ENCODE results near the gene PITPNM3.

Gene PITPNM3

DNA sequence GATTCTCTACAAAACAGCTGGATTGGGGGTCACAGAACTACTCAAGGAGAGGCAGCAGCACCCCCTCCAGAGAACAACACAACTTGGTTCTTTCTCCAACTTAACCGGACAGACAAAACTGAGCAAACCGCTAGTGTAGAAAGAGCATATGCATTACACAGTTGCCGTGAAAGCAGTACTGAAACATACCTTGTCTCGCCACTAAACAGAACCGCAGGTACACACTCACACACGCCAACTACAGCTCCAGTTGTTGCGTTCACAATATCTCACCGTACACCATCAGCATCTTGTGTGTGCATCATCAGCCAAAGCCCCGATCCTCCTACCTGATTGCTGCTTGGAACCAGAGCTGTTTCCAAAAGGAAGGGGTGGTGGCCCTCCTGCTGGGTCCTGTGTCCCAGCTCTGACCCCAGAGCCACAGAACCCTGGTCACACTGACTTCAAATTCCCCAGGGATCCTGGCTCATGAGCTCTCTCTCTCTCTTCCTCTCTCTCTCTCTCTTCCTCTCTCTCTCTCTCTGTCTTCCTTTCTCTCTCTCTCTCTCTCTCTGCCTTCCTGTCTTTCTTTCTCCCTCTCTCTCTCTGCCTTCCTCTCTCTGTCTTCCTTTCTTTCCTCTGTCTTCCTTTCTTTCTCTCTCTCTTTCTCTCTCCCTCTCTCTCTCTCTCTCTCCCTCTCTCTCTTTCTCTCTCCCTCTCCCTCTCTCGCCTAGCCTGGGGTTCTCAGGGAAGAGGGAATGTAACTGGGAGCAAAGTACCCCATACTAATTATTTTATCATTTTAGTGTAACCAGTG lies 103.7 kb downstream of the PITPNM3 start:
- Mint-ChIP-seq H3K9me3 (no peaks in the 10 kb centered on the region), H3K27me3 (peaks cover 17% of the 10 kb centered on the region), H3K27ac (no peak overlapping the region), H3K4me1 (peaks cover 32% of the 10 kb centered on the region), H3K4me3 (no peak overlapping the region)
- DNase-seq (no peak), ATAC-seq (no peak)

GRCh38 chr17:6450926-6451832 lies 105.2 kb downstream of the PITPNM3 start:
- ATAC-seq: no peak
- Mint-ChIP-seq H3K9me3 (no peaks in the 10 kb centered on the region), H3K27me3 (peaks cover 17% of the 10 kb centered on the region), H3K27ac (peak overlapping the region in 1 of 2 donors; percentile 51), H3K4me3 (no peak overlapping the region), H3K4me1 (peaks cover 22% of the 10 kb centered on the region)
- no peak for DNase-seq

GRCh38 chr17:6449307-6449706 lies 107.0 kb downstream of the PITPNM3 start:
- DNase-seq (no peak), ATAC-seq (no peak)
- Mint-ChIP-seq H3K4me1 (peaks cover 23% of the 10 kb centered on the region), H3K4me3 (no peak overlapping the region), H3K27ac (no peak overlapping the region), H3K27me3 (peaks cover 17% of the 10 kb centered on the region), H3K9me3 (no peaks in the 10 kb centered on the region)

DNA sequence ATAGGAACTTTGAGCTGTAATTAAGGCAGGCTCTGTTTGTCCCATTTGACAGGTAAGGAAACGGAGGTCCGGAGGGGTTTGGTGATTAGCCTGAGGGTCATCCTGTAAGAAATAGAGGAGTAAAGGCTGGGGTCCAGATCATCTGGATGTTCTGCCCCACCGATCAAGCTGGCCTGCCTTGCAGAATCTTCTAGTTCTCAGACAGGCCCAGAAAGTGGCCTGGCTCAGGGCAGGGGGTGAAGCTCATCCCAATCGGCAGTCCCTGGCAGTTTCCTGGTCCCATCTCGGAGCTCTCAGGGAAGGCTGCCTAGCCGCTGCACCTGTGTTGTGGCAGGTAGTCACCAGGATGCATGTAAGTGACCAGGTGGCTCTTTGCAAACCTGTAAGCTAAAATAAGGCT lies 107.9 kb downstream of the PITPNM3 start:
- peaks cover 13% of the 10 kb centered on the region for H3K27me3 Mint-ChIP-seq
- no peak overlapping the region for H3K27ac Mint-ChIP-seq
- ATAC-seq (no peak), DNase-seq (no peak)
- H3K4me3 Mint-ChIP-seq: no peak overlapping the region
- H3K4me1 Mint-ChIP-seq: peaks cover 26% of the 10 kb centered on the region
- no peaks in the 10 kb centered on the region for H3K9me3 Mint-ChIP-seq

DNA sequence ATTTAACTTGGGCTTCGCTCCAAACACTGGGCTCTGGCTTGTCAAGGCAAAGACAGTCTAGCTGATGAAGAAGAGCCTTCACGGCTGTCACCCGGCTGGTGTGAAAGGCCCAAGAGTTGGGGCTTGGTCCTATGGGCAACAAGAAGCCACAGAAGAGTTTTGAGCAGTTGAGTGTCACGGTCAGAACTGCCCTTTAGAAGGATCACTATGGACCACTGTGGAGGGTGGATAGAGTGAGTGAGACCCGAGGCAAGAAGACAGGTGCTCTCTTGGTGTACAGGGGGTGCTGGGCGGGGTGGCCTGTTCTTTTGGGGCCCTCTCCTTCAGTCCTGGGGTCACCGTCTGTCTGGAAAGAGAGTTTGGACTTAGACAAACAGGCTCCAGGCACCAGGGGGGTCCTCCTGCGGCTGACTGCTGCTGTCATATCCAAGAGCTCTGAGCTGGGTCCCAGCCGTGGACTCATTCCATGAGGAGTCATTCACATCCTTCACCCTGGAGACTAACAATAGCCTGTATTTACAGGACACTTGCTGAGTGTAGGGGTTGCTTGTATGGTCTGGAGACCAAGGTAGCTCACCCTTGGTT lies 109.7 kb downstream of the PITPNM3 start:
- no peaks in the 10 kb centered on the region for H3K9me3 Mint-ChIP-seq
- peaks cover 26% of the 10 kb centered on the region for H3K4me1 Mint-ChIP-seq
- peaks cover 8% of the 10 kb centered on the region for H3K27me3 Mint-ChIP-seq
- DNase-seq (no peak), ATAC-seq (no peak)
- H3K4me3 Mint-ChIP-seq: no peak overlapping the region
- H3K27ac Mint-ChIP-seq: no peak overlapping the region

- no peak for DNase-seq
- no peaks in the 10 kb centered on the region for H3K9me3 Mint-ChIP-seq
- peak overlapping the region; percentile 92 to 99 for H3K4me3 Mint-ChIP-seq
- H3K27ac Mint-ChIP-seq: peak overlapping the region in 1 of 2 donors; percentile 93
- peaks cover 17% of the 10 kb centered on the region for H3K4me1 Mint-ChIP-seq
- H3K27me3 Mint-ChIP-seq: peaks cover 14% of the 10 kb centered on the region
- ATAC-seq: no peak
These were observed 111.6 kb downstream of the PITPNM3 start for GRCh38 chr17:6444571-6445335.

GRCh38 chr17:6443692-6444570 lies 112.4 kb downstream of the PITPNM3 start, which contains the start of gene PIMREG:
Gene PIMREG, plus strand, starts transcription at chr17:6444455. Its CDS starts 656 bp downstream, at chr17:6445111.
- H3K9me3 Mint-ChIP-seq: no peaks in the 10 kb centered on the region
- peaks cover 22% of the 10 kb centered on the region for H3K27me3 Mint-ChIP-seq
- ATAC-seq: peak; percentile 96
- H3K27ac Mint-ChIP-seq: peak within 1 kb of the TSS; percentile 45 to 96
- DNase-seq: peak; percentile 92 to 94
- peak within 1 kb of the TSS; percentile 92 to 99 for H3K4me3 Mint-ChIP-seq
- H3K4me1 Mint-ChIP-seq: peaks cover 17% of the 10 kb centered on the region

DNA sequence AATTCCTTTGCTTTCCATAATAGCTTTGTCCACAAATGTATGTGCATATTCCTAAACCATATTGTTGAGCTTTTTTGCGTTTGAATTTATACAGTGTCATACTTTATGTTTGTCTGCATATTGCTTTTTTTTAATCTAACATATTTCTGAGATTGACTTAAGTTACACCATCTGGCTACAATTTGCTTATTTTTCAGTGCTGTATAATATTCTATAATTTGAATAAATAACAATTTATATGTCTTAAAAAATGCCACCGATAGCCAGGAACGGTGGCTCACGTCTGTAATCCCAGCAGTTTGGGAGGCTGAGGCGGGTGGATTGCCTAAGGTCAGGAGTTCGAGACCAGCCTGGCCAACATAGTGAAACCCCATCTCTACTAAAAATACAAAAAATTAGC lies 113.6 kb downstream of the PITPNM3 start:
- no peaks in the 10 kb centered on the region for H3K9me3 Mint-ChIP-seq
- no peak overlapping the region for H3K4me3 Mint-ChIP-seq
- ATAC-seq: no peak
- H3K27ac Mint-ChIP-seq: no peak overlapping the region
- peaks cover 17% of the 10 kb centered on the region for H3K4me1 Mint-ChIP-seq
- DNase-seq: no peak
- H3K27me3 Mint-ChIP-seq: peaks cover 26% of the 10 kb centered on the region

GRCh38 chr17:6439951-6440350 lies 116.4 kb downstream of the PITPNM3 start:
- DNase-seq: no peak
- no peak for ATAC-seq
- Mint-ChIP-seq H3K27me3 (peaks cover 48% of the 10 kb centered on the region), H3K4me3 (no peak overlapping the region), H3K9me3 (no peaks in the 10 kb centered on the region), H3K4me1 (peaks cover 23% of the 10 kb centered on the region), H3K27ac (no peak overlapping the region)

GRCh38 chr17:6437956-6438355 lies 118.4 kb downstream of the PITPNM3 start:
- peak overlapping the region; percentile 28 to 35 for H3K27ac Mint-ChIP-seq
- peaks cover 54% of the 10 kb centered on the region for H3K27me3 Mint-ChIP-seq
- H3K4me3 Mint-ChIP-seq: no peak overlapping the region
- H3K4me1 Mint-ChIP-seq: peaks cover 6% of the 10 kb centered on the region
- ATAC-seq (no peak), DNase-seq (no peak)
- no peaks in the 10 kb centered on the region for H3K9me3 Mint-ChIP-seq

DNA sequence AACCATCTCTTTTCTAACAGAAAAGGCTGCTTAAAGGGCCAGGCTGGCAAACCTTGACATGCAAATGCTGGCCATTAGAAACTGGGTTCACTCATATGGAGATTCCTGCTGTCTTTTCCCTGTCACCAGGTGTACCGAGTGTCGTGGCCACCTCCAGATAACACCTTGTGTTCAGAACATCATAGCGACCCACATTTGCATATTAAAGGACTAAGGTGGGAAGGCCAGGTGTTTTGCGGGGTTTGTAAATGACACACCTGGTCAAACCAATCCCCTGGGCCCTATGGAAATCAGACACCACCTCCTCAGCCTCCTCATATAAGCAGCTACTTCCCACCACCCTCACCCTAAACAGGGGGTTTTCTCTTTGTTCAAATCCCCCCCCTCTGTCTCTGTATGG lies 118.9 kb downstream of the PITPNM3 start:
- peaks cover 56% of the 10 kb centered on the region for H3K27me3 Mint-ChIP-seq
- peak overlapping the region in 1 of 2 donors; percentile 35 for H3K27ac Mint-ChIP-seq
- H3K4me1 Mint-ChIP-seq: peaks cover 6% of the 10 kb centered on the region
- no peaks in the 10 kb centered on the region for H3K9me3 Mint-ChIP-seq
- ATAC-seq (no peak), DNase-seq (no peak)
- no peak overlapping the region for H3K4me3 Mint-ChIP-seq

DNA sequence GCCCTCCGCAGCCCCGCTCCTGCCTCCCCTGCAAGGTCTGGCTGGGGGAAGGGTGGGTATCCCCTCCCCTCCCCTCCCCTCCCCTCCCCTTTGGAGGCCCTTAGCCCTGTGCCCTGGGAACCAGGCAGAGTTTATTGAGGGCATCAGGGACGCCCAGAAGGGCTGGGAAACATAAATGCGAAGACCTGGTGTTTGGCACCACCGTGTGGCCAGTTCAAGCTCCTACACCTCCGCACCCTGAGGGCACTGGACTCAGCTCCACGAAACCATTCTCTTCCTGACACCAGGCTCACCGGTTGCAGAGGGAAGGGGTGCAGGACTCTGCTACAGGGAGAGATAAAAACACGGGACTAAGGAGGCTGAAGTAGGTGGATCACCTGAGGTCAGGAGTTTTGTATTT lies 120.4 kb downstream of the PITPNM3 start:
- H3K4me3 Mint-ChIP-seq: no peak overlapping the region
- H3K27me3 Mint-ChIP-seq: peaks cover 65% of the 10 kb centered on the region
- peak; percentile 93 for ATAC-seq
- H3K4me1 Mint-ChIP-seq: peaks cover 6% of the 10 kb centered on the region
- no peak overlapping the region for H3K27ac Mint-ChIP-seq
- DNase-seq: peak; percentile 45 to 56
- H3K9me3 Mint-ChIP-seq: peaks cover 7 to 8% of the 10 kb centered on the region in 2 donors

DNA sequence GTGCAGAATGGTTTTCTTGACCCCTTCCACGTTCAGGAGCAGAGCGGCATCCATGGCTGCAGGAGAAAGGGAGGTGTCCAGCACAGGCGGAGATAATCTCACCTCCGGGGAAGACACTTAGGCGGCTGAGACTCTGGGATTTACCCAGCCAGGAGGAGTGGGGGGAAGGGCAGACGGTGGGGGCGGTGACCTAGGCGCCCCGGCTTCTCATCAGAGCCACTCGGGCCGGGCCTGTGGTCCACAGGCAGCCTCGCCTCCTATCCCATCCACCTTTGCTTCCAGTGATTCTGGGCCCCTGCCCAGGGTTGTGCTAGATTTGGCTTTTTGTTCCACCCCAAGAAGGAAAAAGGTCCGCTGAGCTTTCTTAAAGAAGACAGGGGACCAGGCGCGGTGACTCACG lies 121.3 kb downstream of the PITPNM3 start, which contains the start of gene AIPL1:
Gene AIPL1, minus strand, starts transcription at position 71 of the 400 bp plus-strand sequence. Its CDS starts 17 bp downstream, at position 54.
- Mint-ChIP-seq H3K4me1 (peaks cover 6% of the 10 kb centered on the region), H3K27ac (no peak within 1 kb of the TSS), H3K4me3 (no peak within 1 kb of the TSS), H3K27me3 (peaks cover 61% of the 10 kb centered on the region), H3K9me3 (peaks cover 7 to 9% of the 10 kb centered on the region in 2 donors)
- ATAC-seq (no peak), DNase-seq (no peak)

- no peak overlapping the region for H3K27ac Mint-ChIP-seq
- DNase-seq: no peak
- peaks cover 40% of the 10 kb centered on the region for H3K27me3 Mint-ChIP-seq
- H3K4me1 Mint-ChIP-seq: peaks cover 23% of the 10 kb centered on the region
- H3K4me3 Mint-ChIP-seq: no peak overlapping the region
- ATAC-seq: no peak
- peaks cover 13 to 16% of the 10 kb centered on the region in 2 donors for H3K9me3 Mint-ChIP-seq
These were observed 125.6 kb downstream of the PITPNM3 start for GRCh38 chr17:6430769-6431168.

Measured in stimulated activated naive CD8-positive, alpha-beta T cell treated with anti-CD3 and anti-CD28 coated beads, Interleukin-15, amount 100 ng/mL, for 72 hours (primary cell).